Heart left ventricle (tissue), 16 donors: ENCODE measurements around the gene CRLF3. TPM values are rescaled to one million over a fixed set of nuclear protein-coding genes. Genes with fewer than 3 reads are reported as not detected.

Experiments used
- ATAC-seq, 4 donors: fragments of 200-7000 bp; cut with Tn5 transposase; one replicate each; pipeline ENCODE4 v1.9.1; 2020 to 2022; ENCODE audit warnings: moderate library complexity in 4 of 4, mild to moderate bottlenecking in 3 of 4, moderate number of reproducible peaks in 1 of 4
- DNase-seq, 5 donors: peaks; one replicate each; pipeline ENCODE4 v3.0.0-alpha.2; 2020
- H3K27ac ChIP-seq, 12 donors: fragments of 200-600 bp; sonication (generic) in 4 of 12; one replicate each; pipeline versions ENCODE4 v1.5.0 to v1.8.0; 2016 to 2022; ENCODE audit warnings: mild to moderate bottlenecking in 2 of 12
- H3K27me3 ChIP-seq, 9 donors: fragments of 200-600 bp; sonication (generic) in 2 of 9; one replicate each; pipeline versions ENCODE4 v1.5.1 to v1.8.0; 2016 to 2022; ENCODE audit warnings: mild to moderate bottlenecking in 3 of 9
- H3K36me3 ChIP-seq, 9 donors: fragments of 200-600 bp; sonication (generic) in 2 of 9; one replicate each; pipeline versions ENCODE4 v1.5.0 to v1.8.0; 2018 to 2022; ENCODE audit warnings: mild to moderate bottlenecking in 2 of 9
- H3K4me1 ChIP-seq, 12 donors: fragments of 200-600 bp; sonication (generic) in 4 of 12; one replicate each; pipeline versions ENCODE4 v1.5.0 to v1.8.0; 2016 to 2022; ENCODE audit warnings: mild to moderate bottlenecking in 3 of 12
- H3K4me3 ChIP-seq, 12 donors: fragments of 200-600 bp; sonication (generic) in 4 of 12; one replicate each; pipeline versions ENCODE4 v1.5.0 to v1.8.0; 2017 to 2022; ENCODE audit warnings: mild to moderate bottlenecking in 9 of 12, moderate library complexity in 4 of 12
- H3K9me3 ChIP-seq, 12 donors: fragments of 200-600 bp; sonication (generic) in 4 of 12; one replicate each; pipeline versions ENCODE4 v1.5.0 to v1.8.0; 2016 to 2022; ENCODE audit warnings: mild to moderate bottlenecking in 1 of 12
- POLR2A ChIP-seq, 2 donors: fragments of 450-650 bp; IDR thresholded peaks; one replicate each; pipeline ENCODE4 v1.6.1; 2017; ENCODE audit warnings: antibody characterized with exemption in 2 of 2, mild to moderate bottlenecking in 2 of 2, moderate library complexity in 2 of 2
- WGBS, 4 donors: extraction: QIAGEN DNeasy Blood & Tissue Kit in 2 of 4; methylation state at CpG; one replicate each; pipeline versions ENCODE4 v1.1.5 to v1.1.7; 2013 to 2018; 5-methylcytosine and 5-hydroxymethylcytosine counted together
- intact Hi-C, 10 donors: fragments of 100-400 bp; cut with DNase I; formaldehyde crosslinking; loops; one replicate each; pipeline versions ENCODE4 v1.11.1 to v1.14.2; 2022
- polyA plus RNA-seq, 2 donors: library from polyadenylated mRNA; stranded (reverse); fragments of 200-250 nt; gene quantifications; one replicate each; pipeline ENCODE4 v1.2.3, GENCODE V29; 2013
- total RNA-seq, 9 donors: library from RNA; depleted of rRNA in 2 of 9; stranded (reverse); fragments of >200 nt in 2 of 9; fragmentation: NEBNext Ultra II Directional in 3 of 9; extraction: Animal tissue kit (Norgen Biotek cat#: 25700) in 3 of 9; gene quantifications; one replicate each; pipeline versions ENCODE4 v1.1.0 to v1.2.4, GENCODE V29; 2016 to 2023
- TF ChIP-seq, protein P1 (sequence below), 12 donors: fragments of 200-600 bp; sonication (generic) in 4 of 12; IDR thresholded peaks; one replicate each; pipeline versions ENCODE4 v1.5.0 to v1.8.0; 2018 to 2022; ENCODE audit warnings: antibody characterized with exemption in 12 of 12, mild to moderate bottlenecking in 5 of 12
- donor health status: ischemic (EF 13 %, LVEDD 7.1; RV severe dilation, severe dysfunction).
- donor health status: healthy with polysubstance abuse.
- donor health status: DM: no; HTN: yes; CAD: no.
- donor health status: DM: no; HTN: no; CAD: no.
- donor health status: ischemic (EF 25% LVEDD 6.9; RV normal size, moderate dysfunction).
- donor health status: ischemic (EF 25% LVEDD 5.7; RV mildly dilated, moderate dysfunction).
- donor health status: healthy.
- donor health status: DM: yes; HTN: yes; CAD: no.
- donor health status: ischemic (EF 35%, LVEDD 5.7; RV mildly dilated, moderate dysfunction).
- donor health status: nonischemic (EF 11% LVEDD 7.7; RV severe dilation, severe dysfunction).
- donor health status: DM: yes; HTN: yes; CAD: no.
- donor health status: PGD.
- donor health status: ischemic (EF 29% LVEDD 5.4; RV normal size, mild dysfunction).
- donor health status: nonischemic (EF 23%, LVEDD 6.1; RV moderate dilation, normal function).

CRLF3 gene
- total and polyA plus RNA-seq, 11 donors: 3.0 to 12.3 (median 5.5) TPM

DNA sequence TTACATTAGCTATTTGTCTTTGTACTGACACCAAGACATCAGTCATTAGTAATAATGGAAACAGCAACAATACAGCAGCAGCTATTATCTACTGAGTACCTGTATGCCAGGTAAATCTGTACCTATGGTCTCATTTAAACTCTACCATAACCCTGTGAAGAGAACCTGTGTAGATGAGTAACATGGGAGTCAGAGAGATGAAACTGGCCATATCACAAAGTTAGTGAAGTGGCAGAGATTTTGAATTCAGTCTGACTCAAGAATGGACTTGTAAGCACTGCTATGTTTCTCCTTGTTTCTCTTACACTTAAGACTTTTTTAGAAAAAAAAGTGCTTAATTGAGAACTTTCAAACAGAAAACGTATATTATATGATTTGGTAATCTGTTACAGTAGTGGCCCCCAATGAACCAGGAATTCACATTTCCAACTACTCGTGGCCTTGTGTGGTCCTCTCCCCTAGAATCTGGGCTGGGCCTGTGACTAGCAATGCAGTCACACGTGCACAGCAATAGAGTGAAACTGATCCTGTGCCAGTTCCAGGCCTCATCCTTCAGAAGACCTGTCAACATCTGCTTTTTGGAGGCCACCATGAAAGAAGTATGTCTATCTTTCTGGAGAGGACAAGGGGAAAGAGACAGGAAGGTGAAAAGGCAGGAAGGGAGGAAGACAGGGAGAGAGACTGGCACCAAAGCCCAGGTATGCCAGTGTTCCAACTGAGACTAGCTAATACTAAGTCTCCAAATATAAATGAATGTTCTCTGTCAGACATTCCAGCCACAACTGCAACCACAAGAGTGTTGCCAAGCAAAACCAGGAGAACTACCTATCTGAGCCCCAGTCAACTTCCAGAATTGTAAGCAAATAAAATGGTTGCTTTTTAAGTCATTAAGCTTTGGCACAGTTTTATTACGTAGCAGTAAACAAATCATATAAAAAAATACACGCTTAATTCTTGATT lies 12.0 kb downstream of the CRLF3 start:
- DNase-seq (no peak), ATAC-seq (peak in 2 of 4 donors; percentile 18 to 47)

DNA sequence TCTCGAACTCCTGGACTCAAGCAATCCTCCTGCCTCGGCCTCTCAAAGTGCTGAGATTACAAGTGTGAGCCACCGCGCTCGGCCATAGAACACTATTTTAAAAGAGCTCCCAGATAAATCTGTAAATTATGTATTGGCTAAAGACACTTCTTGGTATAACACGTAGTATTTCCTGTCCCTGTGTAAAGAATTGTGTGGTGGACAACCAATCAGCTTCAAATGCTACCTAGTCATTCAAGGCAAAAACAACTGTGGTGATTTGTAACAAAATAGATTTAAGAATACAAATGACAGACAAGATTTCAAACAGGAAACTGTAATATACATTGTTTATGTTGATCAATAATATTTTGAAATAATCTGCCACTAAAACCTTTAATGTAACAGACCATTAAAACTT lies 14.6 kb downstream of the CRLF3 start:
- intact Hi-C loops: no loop called here
- DNase-seq: no peak
- TF ChIP-seq, protein P1, sequence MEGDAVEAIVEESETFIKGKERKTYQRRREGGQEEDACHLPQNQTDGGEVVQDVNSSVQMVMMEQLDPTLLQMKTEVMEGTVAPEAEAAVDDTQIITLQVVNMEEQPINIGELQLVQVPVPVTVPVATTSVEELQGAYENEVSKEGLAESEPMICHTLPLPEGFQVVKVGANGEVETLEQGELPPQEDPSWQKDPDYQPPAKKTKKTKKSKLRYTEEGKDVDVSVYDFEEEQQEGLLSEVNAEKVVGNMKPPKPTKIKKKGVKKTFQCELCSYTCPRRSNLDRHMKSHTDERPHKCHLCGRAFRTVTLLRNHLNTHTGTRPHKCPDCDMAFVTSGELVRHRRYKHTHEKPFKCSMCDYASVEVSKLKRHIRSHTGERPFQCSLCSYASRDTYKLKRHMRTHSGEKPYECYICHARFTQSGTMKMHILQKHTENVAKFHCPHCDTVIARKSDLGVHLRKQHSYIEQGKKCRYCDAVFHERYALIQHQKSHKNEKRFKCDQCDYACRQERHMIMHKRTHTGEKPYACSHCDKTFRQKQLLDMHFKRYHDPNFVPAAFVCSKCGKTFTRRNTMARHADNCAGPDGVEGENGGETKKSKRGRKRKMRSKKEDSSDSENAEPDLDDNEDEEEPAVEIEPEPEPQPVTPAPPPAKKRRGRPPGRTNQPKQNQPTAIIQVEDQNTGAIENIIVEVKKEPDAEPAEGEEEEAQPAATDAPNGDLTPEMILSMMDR (IDR thresholded peaks at IDR 0.05): no peak
- TF ChIP-seq POLR2A (IDR thresholded peaks at IDR 0.05): no peak
- H3K27me3 ChIP-seq: no peaks in the 10 kb centered on the region
- WGBS, 4 donors: 93 to 97% (median 95%) methylated on average over 6 of the region's 6 CpGs
- no peaks in the 10 kb centered on the region for H3K9me3 ChIP-seq
- no peak for ATAC-seq
- H3K4me1 ChIP-seq: peaks cover 0 to 80% (median 1%) of the 10 kb centered on the region in 12 donors
- peak overlapping the region in 4 of 12 donors; percentile 24 to 94 (median 48) for H3K27ac ChIP-seq
- H3K4me3 ChIP-seq: peak overlapping the region in 1 of 12 donors; percentile 40
- H3K36me3 ChIP-seq: peaks cover 0 to 8% (median 0%) of the 10 kb centered on the region in 9 donors

More for the DNA sequence above, 12.0 kb downstream of the CRLF3 start:
- Histone ChIP-seq H3K4me3 (no peak overlapping the region), H3K9me3 (no peaks in the 10 kb centered on the region), H3K36me3 (peaks cover 0 to 8% (median 0%) of the 10 kb centered on the region in 9 donors), H3K27me3 (no peaks in the 10 kb centered on the region), H3K4me1 (peaks cover 0 to 71% (median 1%) of the 10 kb centered on the region in 12 donors), H3K27ac (peak overlapping the region in 1 of 12 donors; percentile 73)
- 64 to 72% (median 68%) methylated on average over 5 of the region's 5 CpGs for whole genome bisulfite sequencing, 4 donors
- intact Hi-C loops: no loop called here
- TF ChIP-seq, protein P1 (IDR thresholded peaks at IDR 0.05): no peak
- TF ChIP-seq POLR2A (IDR thresholded peaks at IDR 0.05): no peak

DNA sequence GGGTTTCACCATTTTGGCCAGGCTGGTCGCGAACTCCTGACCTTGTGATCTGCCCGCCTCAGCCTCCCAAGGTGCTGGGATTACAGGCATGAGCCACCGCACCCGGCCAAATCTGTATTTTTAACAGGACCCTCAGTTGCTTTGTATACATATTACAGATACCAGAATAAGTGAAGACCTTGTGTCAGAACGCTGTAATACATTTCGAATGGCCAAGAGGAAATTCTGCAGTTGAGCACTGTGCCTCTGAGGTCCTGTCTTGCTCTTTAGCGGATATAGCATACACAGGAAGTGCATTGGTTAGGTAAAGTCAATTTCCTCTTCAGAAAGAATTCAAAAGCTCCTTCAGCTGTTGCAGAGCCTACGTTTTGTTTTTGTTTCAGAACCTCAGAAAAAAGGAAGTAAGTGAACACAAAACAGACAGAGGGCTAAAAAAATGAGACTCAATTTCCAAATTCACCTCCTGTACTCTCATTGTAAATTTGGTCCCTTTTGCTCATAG lies 15.7 kb downstream of the CRLF3 start:
- TF ChIP-seq POLR2A (IDR thresholded peaks at IDR 0.05): no peak
- TF ChIP-seq, protein P1 (IDR thresholded peaks at IDR 0.05): no peak

DNA sequence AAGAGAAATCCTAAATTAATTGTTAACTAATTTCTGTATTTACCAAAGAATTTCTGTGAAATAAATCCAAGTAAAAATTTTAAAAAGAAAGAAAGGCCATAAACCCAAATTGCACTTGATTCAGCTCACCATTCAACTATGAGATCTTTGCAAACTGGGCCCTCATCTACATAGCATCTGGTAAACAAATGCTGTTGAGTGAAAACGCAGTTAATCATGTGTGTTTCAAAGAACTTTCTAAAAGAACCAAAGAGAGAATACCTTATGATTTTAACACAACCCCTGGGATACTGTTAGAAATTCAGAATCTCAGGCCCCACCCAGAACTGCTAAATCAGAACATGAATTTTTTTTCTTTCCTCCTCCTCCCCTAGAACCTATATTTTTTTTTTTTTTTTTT lies 16.6 kb downstream of the CRLF3 start:
- DNase-seq (no peak), ATAC-seq (no peak)
- peaks cover 0 to 22% (median 16%) of the 10 kb centered on the region in 9 donors for H3K36me3 ChIP-seq
- intact Hi-C loops: no loop called here
- H3K4me1 ChIP-seq: peaks cover 0 to 62% (median 1%) of the 10 kb centered on the region in 12 donors
- H3K27ac ChIP-seq: peak overlapping the region in 1 of 12 donors; percentile 94
- WGBS, 4 donors: 89 to 95% (median 90%) methylated on average over 1 of the region's 1 CpG
- no peaks in the 10 kb centered on the region for H3K27me3 ChIP-seq
- TF ChIP-seq, protein P1 (IDR thresholded peaks at IDR 0.05): no peak
- TF ChIP-seq POLR2A (IDR thresholded peaks at IDR 0.05): no peak
- no peaks in the 10 kb centered on the region for H3K9me3 ChIP-seq
- no peak overlapping the region for H3K4me3 ChIP-seq

More for the DNA sequence above, 15.7 kb downstream of the CRLF3 start:
- H3K36me3 ChIP-seq: peaks cover 0 to 12% (median 7%) of the 10 kb centered on the region in 9 donors
- no peak for DNase-seq
- peak; percentile 26 to 80 (median 54) for ATAC-seq
- H3K9me3 ChIP-seq: no peaks in the 10 kb centered on the region
- peaks cover 0 to 70% (median 1%) of the 10 kb centered on the region in 12 donors for H3K4me1 ChIP-seq
- no peaks in the 10 kb centered on the region for H3K27me3 ChIP-seq
- peak overlapping the region in 7 of 12 donors; percentile 24 to 94 (median 46) for H3K27ac ChIP-seq
- whole genome bisulfite sequencing, 4 donors: 65 to 80% (median 71%) methylated on average over 9 of the region's 9 CpGs
- peak overlapping the region in 3 of 12 donors; percentile 2 to 40 (median 5) for H3K4me3 ChIP-seq
- intact Hi-C loops: no loop called here
